Ascending aorta (tissue), 2 donors: ENCODE results near the gene USP4. TPM values are rescaled to one million over a fixed set of nuclear protein-coding genes. Genes with fewer than 3 reads are reported as not detected.
"Not testable (repeated sequence)": the region's sequence is repeated elsewhere in the genome, so short reads cannot be mapped to it uniquely, and the experiment has no call there.

Experiments
- DNase-seq, 2 donors: peaks; one replicate each; pipeline ENCODE4 v3.0.0-alpha.2; 2019; ENCODE audit warnings: low spot score in 2 of 2
- H3K27ac ChIP-seq, 2 donors: fragments of 200-600 bp; sonication (generic); one replicate each; pipeline ENCODE4 v1.5.1; 2016 to 2017; ENCODE audit warnings: mild to moderate bottlenecking in 1 of 2
- H3K27me3 ChIP-seq: fragments of 200-600 bp; sonication (generic); one replicate; pipeline ENCODE4 v1.5.1; 2017
- H3K36me3 ChIP-seq, 2 donors: fragments of 200-600 bp; sonication (generic); one replicate each; pipeline ENCODE4 v1.5.1; 2016
- H3K4me1 ChIP-seq, 2 donors: fragments of 200-600 bp; sonication (generic); one replicate each; pipeline ENCODE4 v1.5.1; 2016 to 2017; ENCODE audit warnings: mild to moderate bottlenecking in 1 of 2
- H3K4me3 ChIP-seq, 2 donors: fragments of 200-600 bp; sonication (generic); one replicate each; pipeline ENCODE4 v1.5.1; 2016 to 2017; ENCODE audit warnings: mild to moderate bottlenecking in 1 of 2
- H3K9me3 ChIP-seq, 2 donors: fragments of 200-600 bp; sonication (generic); one replicate each; pipeline ENCODE4 v1.5.1; 2016
- intact Hi-C: fragments of 100-400 bp; cut with DNase I; formaldehyde crosslinking; loops from one replicate; pipeline ENCODE4 v1.15.1; 2023
- total RNA-seq: library from RNA; depleted of rRNA; stranded (reverse); fragments of >200 nt; gene quantifications from one replicate; pipeline ENCODE4 v1.1.0, GENCODE V29; 2016
- TF ChIP-seq, protein P1 (sequence below), 3 experiments: fragments of 200-600 bp in 2 of 3; fragments of 450-650 bp in 1 of 3; sonication (generic) in 2 of 3; IDR thresholded peaks; one replicate each; pipeline ENCODE4 v1.5.1; 2016 to 2019; ENCODE audit warnings: antibody characterized with exemption in 3 of 3, mild to moderate bottlenecking in 1 of 3, moderate library complexity in 1 of 3

The USP4 gene
- total RNA-seq, 1 donor from 2014 or later, result 94.7 TPM

DNA sequence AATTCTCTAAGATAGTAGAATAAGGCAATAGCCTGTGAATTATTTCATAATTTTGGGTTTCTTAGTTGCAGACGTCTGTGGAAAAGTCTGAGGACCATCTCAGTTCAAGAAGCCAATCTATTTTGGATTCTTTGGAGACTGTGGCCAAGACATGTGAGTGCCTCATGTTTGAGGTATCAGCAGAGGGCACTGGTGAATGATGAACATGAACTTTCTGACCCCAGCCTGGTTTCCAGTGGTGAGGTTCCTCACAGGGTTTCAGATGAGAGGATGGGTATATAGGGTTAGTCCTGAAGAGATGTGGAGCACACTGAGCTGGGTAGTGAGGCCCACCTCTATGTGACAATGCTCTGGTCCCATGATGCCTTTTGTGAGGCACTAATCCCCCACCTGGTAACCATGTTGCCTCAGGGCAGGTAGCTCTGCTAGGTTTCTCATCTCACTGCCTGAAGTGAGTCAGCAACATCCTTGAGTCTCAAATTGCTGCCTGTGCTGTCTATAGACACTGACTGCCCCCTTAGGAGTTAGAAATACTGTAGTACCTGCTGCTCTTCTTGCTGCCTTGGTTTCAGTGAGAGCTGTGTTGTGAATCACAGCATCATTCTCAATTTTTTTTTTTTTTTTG lies 95.2 kb downstream of the USP4 start:
- intact Hi-C loops, result no loop called here
- Histone ChIP-seq H3K4me3 (no peak overlapping the region), H3K36me3 (no peaks in the 10 kb centered on the region), H3K27me3 (no peaks in the 10 kb centered on the region), H3K9me3 (no peaks in the 10 kb centered on the region), H3K27ac (no peak overlapping the region), H3K4me1 (no peaks in the 10 kb centered on the region)
- DNase-seq, result no peak
- TF ChIP-seq, protein P1, sequence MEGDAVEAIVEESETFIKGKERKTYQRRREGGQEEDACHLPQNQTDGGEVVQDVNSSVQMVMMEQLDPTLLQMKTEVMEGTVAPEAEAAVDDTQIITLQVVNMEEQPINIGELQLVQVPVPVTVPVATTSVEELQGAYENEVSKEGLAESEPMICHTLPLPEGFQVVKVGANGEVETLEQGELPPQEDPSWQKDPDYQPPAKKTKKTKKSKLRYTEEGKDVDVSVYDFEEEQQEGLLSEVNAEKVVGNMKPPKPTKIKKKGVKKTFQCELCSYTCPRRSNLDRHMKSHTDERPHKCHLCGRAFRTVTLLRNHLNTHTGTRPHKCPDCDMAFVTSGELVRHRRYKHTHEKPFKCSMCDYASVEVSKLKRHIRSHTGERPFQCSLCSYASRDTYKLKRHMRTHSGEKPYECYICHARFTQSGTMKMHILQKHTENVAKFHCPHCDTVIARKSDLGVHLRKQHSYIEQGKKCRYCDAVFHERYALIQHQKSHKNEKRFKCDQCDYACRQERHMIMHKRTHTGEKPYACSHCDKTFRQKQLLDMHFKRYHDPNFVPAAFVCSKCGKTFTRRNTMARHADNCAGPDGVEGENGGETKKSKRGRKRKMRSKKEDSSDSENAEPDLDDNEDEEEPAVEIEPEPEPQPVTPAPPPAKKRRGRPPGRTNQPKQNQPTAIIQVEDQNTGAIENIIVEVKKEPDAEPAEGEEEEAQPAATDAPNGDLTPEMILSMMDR (IDR thresholded peaks at IDR 0.05), result no peak

DNA sequence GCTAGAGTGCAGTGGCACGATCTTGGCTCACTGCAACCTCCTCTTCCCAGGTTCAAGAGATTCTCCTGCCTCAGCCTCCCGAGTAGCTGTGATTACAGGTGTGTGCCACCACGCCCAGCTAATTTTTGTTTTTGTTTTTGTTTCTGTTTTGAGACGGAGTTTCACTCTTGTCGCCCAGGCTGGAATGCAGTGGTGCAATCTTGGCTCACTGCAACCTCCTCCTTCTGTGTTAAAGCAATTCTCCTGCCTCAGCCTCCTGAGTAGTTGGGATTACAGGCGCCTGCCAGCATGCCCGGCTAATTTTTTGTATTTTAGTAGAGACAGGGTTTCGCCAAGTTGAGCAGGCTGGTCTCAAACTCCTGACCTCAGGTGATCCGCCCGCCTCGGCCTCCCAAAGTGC lies 99.8 kb downstream of the USP4 start:
- H3K4me1 ChIP-seq, H3K9me3 ChIP-seq, intact Hi-C loops, DNase-seq, H3K27me3 ChIP-seq, H3K4me3 ChIP-seq, H3K36me3 ChIP-seq, H3K27ac ChIP-seq: not testable (repeated sequence)

DNA sequence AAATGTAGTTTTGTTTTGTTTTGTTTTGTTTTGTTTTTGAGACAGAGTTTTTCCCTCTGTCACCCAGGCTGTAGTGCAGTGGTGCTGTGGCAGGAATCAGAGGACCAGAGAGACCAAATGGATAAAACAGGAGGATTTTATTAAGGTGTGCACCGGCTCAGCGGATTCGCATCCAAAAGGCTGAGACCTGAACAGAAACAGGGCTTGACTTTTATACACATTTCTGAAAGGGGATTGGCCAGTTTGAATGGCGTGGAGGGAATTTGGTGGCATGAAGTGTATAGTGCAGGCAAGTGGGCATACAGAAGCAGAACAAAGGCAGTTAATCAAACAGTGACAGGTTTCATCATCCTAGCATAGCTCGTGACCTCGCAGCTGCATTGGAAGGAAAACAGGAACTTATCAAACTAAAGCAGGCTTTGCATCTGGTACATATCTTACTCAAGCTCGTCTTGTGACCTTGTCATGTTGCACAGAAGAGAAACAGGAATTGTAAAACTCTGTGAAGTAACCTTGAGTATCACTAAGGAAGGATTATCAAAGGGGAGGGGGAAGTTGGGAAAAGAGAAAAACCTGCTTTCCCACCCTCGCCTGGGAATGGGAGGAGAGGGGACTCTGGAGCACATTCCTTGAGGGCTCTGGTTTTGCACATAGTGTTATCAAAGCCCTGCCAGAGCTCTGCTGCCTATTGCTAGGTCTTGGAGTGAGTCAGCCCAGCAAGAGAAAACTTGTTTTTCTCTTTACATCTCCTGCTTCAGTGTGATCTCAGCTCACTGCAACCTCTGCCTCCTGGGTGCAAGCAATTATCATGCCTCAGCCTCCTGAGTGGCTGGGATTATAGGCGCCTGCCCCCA lies 101.4 kb downstream of the USP4 start:
- peak in 1 of 2 donors; percentile 78 for DNase-seq
- Histone ChIP-seq H3K4me3 (no peak overlapping the region), H3K27me3 (no peaks in the 10 kb centered on the region), H3K4me1 (no peaks in the 10 kb centered on the region), H3K27ac (peak overlapping the region in 1 of 2 donors; percentile 9), H3K36me3 (peaks cover 0 to 2% of the 10 kb centered on the region in 2 donors), H3K9me3 (peaks cover 0 to 9% of the 10 kb centered on the region in 2 donors)
- TF ChIP-seq, protein P1 (IDR thresholded peaks at IDR 0.05), result no peak
- intact Hi-C loops, result no loop called here

DNA sequence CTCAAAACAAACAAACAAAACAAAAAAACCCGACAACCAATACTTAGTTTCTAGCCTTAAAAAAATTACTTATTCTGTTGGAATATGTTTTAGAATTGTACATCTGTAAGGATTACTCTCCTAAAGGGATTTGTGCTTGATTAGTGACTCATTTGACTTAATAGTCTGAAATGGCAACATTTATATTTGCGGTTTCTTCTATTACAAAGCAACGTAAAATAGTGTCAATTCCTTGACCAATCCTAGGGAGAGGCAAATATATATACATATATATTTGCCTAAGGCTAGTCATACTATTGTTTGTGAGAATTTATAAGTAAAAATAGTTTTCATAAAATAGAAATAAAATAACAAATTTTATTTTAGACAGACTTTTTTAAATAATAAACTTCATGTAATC lies 102.5 kb downstream of the USP4 start:
- intact Hi-C loops, result no loop called here
- no peak overlapping the region for H3K4me3 ChIP-seq
- no peaks in the 10 kb centered on the region for H3K4me1 ChIP-seq
- TF ChIP-seq, protein P1 (IDR thresholded peaks at IDR 0.05), result no peak
- no peaks in the 10 kb centered on the region for H3K27me3 ChIP-seq
- DNase-seq, result no peak
- no peak overlapping the region for H3K27ac ChIP-seq
- peaks cover 0 to 2% of the 10 kb centered on the region in 2 donors for H3K36me3 ChIP-seq
- H3K9me3 ChIP-seq, result peaks cover 6 to 21% of the 10 kb centered on the region in 2 donors

DNA sequence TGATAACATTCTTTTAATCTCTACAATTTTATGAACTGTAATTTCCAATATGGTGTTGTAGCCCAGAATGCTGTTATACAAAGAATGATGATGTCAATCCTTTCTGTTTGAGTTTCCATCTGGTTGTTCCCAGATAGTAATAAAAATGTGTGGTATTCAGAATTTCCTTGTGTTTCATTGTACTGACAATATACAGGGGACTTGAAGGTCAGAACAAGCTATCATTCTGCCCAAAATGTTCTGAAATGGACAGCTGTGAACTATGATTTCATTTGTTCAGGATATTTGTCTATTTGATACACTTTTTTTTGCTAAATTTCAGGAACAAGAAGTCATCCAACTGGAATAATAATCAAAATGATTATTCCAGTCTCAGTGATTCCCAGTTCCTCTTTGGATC lies 103.6 kb downstream of the USP4 start:
- Histone ChIP-seq H3K27me3 (no peaks in the 10 kb centered on the region), H3K9me3 (peaks cover 7 to 26% of the 10 kb centered on the region in 2 donors), H3K4me1 (no peaks in the 10 kb centered on the region), H3K27ac (no peak overlapping the region), H3K4me3 (no peak overlapping the region), H3K36me3 (peaks cover 0 to 2% of the 10 kb centered on the region in 2 donors)
- DNase-seq, result no peak
- TF ChIP-seq, protein P1 (IDR thresholded peaks at IDR 0.05), result no peak
- intact Hi-C loops, result no loop called here

DNA sequence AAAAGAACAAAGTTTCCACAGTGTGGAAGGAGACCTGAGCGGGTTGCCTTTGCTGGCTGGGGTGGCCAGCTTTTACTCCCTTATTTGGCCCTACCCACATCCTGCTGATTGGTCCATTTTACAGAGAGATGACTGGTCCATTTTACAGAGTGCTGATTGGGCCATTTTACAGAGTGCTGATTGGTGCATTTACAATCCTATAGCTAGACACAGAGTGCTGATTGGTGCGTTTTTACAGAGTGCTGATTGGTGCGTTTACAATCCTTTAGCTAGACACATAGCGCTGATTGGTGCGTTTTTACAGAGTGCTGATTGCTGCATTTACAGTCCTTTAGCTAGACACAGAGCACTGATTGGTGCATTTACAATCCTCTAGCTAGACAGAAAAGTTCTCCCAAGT lies 111.0 kb downstream of the USP4 start:
- DNase-seq, H3K4me1 ChIP-seq, H3K27me3 ChIP-seq, intact Hi-C loops, H3K4me3 ChIP-seq, H3K27ac ChIP-seq, H3K36me3 ChIP-seq: not testable (repeated sequence)
- H3K9me3 ChIP-seq, result peaks cover 33 to 46% of the 10 kb centered on the region in 2 donors

Other genes with a start within 250 kb of the USP4 start
- 129 TPM for gene QRICH1, start 246.0 kb downstream of the USP4 start, total RNA-seq
- 588 TPM for gene QARS1, start 235.3 kb downstream of the USP4 start, total RNA-seq
- 37.8 TPM for gene USP19, start 219.2 kb downstream of the USP4 start, total RNA-seq
- 1,772 TPM for gene LAMB2, start 207.0 kb downstream of the USP4 start, total RNA-seq
- 31.6 TPM for gene CCDC71, start 173.7 kb downstream of the USP4 start, total RNA-seq
- gene KLHDC8B, start 168.5 kb downstream of the USP4 start, total RNA-seq, result 57.5 TPM
- 0.43 TPM for gene C3orf62, start 62.8 kb downstream of the USP4 start, total RNA-seq
- 422 TPM for gene GPX1, start 18.3 kb upstream of the USP4 start, total RNA-seq
- 426 TPM for gene RHOA, start 71.9 kb upstream of the USP4 start, total RNA-seq
- 51.5 TPM for gene TCTA, start 72.4 kb upstream of the USP4 start, total RNA-seq
- gene AMT, start 82.4 kb upstream of the USP4 start, total RNA-seq, result not detected
- gene NICN1, start 89.3 kb upstream of the USP4 start, total RNA-seq, result 2.2 TPM
- gene DAG1, start 130.2 kb upstream of the USP4 start, total RNA-seq, result 57.9 TPM
- 0.85 TPM for gene BSN, start 214.4 kb upstream of the USP4 start, total RNA-seq